ENCODE measurements around the gene RAB6B.

- TF ChIP-seq, protein P1, sequence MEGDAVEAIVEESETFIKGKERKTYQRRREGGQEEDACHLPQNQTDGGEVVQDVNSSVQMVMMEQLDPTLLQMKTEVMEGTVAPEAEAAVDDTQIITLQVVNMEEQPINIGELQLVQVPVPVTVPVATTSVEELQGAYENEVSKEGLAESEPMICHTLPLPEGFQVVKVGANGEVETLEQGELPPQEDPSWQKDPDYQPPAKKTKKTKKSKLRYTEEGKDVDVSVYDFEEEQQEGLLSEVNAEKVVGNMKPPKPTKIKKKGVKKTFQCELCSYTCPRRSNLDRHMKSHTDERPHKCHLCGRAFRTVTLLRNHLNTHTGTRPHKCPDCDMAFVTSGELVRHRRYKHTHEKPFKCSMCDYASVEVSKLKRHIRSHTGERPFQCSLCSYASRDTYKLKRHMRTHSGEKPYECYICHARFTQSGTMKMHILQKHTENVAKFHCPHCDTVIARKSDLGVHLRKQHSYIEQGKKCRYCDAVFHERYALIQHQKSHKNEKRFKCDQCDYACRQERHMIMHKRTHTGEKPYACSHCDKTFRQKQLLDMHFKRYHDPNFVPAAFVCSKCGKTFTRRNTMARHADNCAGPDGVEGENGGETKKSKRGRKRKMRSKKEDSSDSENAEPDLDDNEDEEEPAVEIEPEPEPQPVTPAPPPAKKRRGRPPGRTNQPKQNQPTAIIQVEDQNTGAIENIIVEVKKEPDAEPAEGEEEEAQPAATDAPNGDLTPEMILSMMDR (IDR thresholded peaks at IDR 0.05; ENCODE audit: insufficient read depth, low read length): no peak
- TF ChIP-seq POLR2AphosphoS5 (IDR thresholded peaks at IDR 0.05; ENCODE audit: low read depth) (no peak), REST (IDR thresholded peaks at IDR 0.05; ENCODE audit: insufficient replicate concordance, low read depth) (no peak)
Observed at GRCh38 chr3:133874344-133874743, 21.3 kb downstream of the RAB6B start.

Measured in HL-60 (cell line).